Ectodermal cell (in vitro differentiated cells): Measurements from ENCODE around the gene MBTD1.
"Not testable (repeated sequence)": the region's sequence is repeated elsewhere in the genome, so short reads cannot be mapped to it uniquely, and the experiment has no call there.

ENCODE experiments used
- H3K27ac ChIP-seq: 2 replicates; pipeline ENCODE4 v1.7.0; 2013; ENCODE audit warnings: mild to moderate bottlenecking, low read depth, low read length; ENCODE audit not compliant: insufficient read depth, poor library complexity, severe bottlenecking
- H3K27me3 ChIP-seq: 2 replicates; pipeline ENCODE4 v1.7.0; 2013; ENCODE audit warnings: mild to moderate bottlenecking, low read length; ENCODE audit not compliant: insufficient read depth, control insufficient read depth, poor library complexity, severe bottlenecking
- H3K36me3 ChIP-seq: one replicate; pipeline ENCODE4 v1.7.0; 2013; ENCODE audit warnings: low read length; ENCODE audit not compliant: control insufficient read depth, insufficient read depth
- H3K4me1 ChIP-seq: one replicate; pipeline ENCODE4 v1.7.0; 2013; ENCODE audit warnings: low read length; ENCODE audit not compliant: control insufficient read depth, insufficient read depth
- H3K4me3 ChIP-seq: 2 replicates; pipeline ENCODE4 v1.7.0; 2013; ENCODE audit warnings: low read depth, low read length, control low read depth; ENCODE audit not compliant: insufficient read depth
- H3K9me3 ChIP-seq: 2 replicates; pipeline ENCODE4 v1.7.0; 2013; ENCODE audit warnings: mild to moderate bottlenecking, low read length, moderate library complexity; ENCODE audit not compliant: control insufficient read depth
- WGBS, 2 experiments: methylation state at CpG; one replicate each; pipeline ENCODE4 v1.1.7; 2013; ENCODE audit warnings: missing lambda C conversion rate in 2 of 2; 5-methylcytosine and 5-hydroxymethylcytosine counted together

The MBTD1 gene

DNA sequence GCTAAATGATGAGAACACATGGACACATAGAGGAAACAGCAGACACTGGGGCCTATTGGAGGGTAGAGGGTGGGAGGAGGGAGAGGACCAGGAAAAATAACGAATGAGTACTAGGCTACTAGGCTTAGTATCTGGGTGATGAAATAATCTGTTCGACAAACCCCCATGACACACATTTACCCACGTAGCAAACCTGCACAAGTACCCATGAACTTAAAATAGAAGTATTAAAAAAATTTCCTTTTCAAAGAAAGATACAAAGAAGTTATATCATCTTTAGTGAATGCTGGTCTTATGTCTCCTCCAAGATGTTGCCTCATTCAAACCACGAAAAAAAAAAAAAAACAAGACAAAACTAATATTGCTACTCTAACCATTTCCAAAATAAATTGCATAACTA lies 31.7 kb downstream of the MBTD1 start:
- H3K27me3 ChIP-seq: no peaks in the 10 kb centered on the region
- 88% methylated on average over 2 of the region's 4 CpGs; no CpG with 5 or more reads in 1 of the 2 experiments for WGBS, 2 experiments
- H3K36me3 ChIP-seq: no peaks in the 10 kb centered on the region
- no peak overlapping the region for H3K4me3 ChIP-seq
- no peak overlapping the region for H3K27ac ChIP-seq
- H3K4me1 ChIP-seq: no peaks in the 10 kb centered on the region
- no peaks in the 10 kb centered on the region for H3K9me3 ChIP-seq

GRCh38 chr17:51225523-51225922 lies 34.3 kb downstream of the MBTD1 start:
- H3K9me3 ChIP-seq, H3K27ac ChIP-seq, H3K27me3 ChIP-seq, H3K36me3 ChIP-seq, H3K4me3 ChIP-seq, H3K4me1 ChIP-seq: not testable (repeated sequence)
- 94 to 96% methylated on average over 7 of the region's 7 CpGs for WGBS, 2 experiments

DNA sequence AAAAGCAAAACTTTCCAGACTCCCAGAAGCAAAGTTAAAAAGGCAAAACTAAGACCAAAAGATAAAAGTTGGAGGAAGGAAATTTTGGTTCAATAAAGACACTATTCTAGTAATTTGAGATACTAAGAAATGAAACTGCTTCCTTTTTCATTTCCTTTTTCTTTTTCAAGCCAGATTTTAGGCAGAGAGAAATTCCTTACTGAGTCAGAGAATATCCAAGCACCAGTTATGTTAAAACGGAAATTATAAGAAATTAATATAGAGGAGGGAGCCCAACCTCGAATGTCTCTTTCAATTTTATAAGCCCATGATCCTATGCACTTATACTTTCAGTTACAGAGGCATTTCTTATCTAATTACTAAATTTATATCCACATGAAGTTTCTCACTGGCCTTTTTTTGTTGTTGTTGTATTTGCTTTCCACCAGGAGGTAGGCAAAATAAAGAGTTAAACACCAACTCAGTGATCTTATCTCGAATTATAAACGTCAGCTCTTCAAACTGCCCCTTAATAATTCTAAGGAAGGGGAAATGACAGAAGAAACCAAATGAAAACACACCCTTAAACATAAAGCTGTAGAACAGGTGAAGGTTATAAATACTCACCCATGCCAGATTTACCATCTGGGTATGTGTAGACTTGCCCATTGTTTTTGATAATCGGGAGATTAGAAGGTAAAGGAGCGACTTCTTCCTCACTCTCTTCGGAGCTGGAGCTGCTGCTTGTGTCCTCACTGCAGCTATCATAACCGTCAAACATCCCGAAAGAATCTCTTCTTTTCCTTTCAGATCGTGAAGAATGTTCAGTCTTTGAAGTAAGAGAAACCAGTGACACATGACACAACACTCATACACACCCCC lies 35.2 kb downstream of the MBTD1 start:
- Histone ChIP-seq H3K4me1 (no peaks in the 10 kb centered on the region), H3K27me3 (no peaks in the 10 kb centered on the region), H3K36me3 (peaks cover 13% of the 10 kb centered on the region), H3K4me3 (no peak overlapping the region), H3K27ac (no peak overlapping the region), H3K9me3 (no peaks in the 10 kb centered on the region)
- 88 to 96% methylated on average over 8 to 9 of the region's 10 CpGs for WGBS, 2 experiments

GRCh38 chr17:51221322-51221721 lies 38.5 kb downstream of the MBTD1 start:
- H3K36me3 ChIP-seq: peaks cover 28% of the 10 kb centered on the region
- 94 to 100% methylated on average over 1 to 3 of the region's 4 CpGs for WGBS, 2 experiments
- no peak overlapping the region for H3K4me3 ChIP-seq
- no peaks in the 10 kb centered on the region for H3K27me3 ChIP-seq
- H3K9me3 ChIP-seq: no peaks in the 10 kb centered on the region
- H3K27ac ChIP-seq: no peak overlapping the region
- H3K4me1 ChIP-seq: no peaks in the 10 kb centered on the region

GRCh38 chr17:51217946-51218345 lies 41.9 kb downstream of the MBTD1 start:
- Histone ChIP-seq H3K36me3 (peaks cover 28% of the 10 kb centered on the region), H3K27me3 (no peaks in the 10 kb centered on the region), H3K27ac (no peak overlapping the region), H3K4me1 (no peaks in the 10 kb centered on the region), H3K9me3 (no peaks in the 10 kb centered on the region), H3K4me3 (no peak overlapping the region)
- 71 to 94% methylated on average over 1 of the region's 1 CpG for WGBS, 2 experiments

GRCh38 chr17:51214920-51215319 lies 44.9 kb downstream of the MBTD1 start:
- H3K27me3 ChIP-seq: no peaks in the 10 kb centered on the region
- no peaks in the 10 kb centered on the region for H3K4me1 ChIP-seq
- no peaks in the 10 kb centered on the region for H3K9me3 ChIP-seq
- H3K4me3 ChIP-seq: no peak overlapping the region
- H3K27ac ChIP-seq: no peak overlapping the region
- peaks cover 18% of the 10 kb centered on the region for H3K36me3 ChIP-seq
- WGBS, 2 experiments: 94% methylated on average over 1 of the region's 1 CpG

DNA sequence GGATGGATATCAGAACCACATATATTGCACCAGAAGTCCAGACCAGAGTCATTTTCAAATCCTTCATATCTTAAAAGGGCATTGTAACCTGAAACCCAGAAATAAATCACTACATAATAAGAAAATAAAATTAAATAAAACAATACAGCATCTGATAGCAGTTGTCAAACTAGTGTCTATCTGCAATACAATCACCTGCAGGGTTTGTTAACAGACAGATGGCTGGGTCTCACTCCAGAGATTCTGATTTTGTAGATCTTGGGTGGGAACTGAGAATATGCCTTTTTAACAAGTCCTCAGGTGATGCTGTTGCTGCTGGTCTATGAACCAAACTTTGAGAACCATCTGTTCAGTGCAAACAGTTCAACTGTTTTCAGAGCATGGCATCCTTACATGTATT lies 56.0 kb downstream of the MBTD1 start:
- Histone ChIP-seq H3K27me3 (no peaks in the 10 kb centered on the region), H3K4me3 (no peak overlapping the region), H3K9me3 (no peaks in the 10 kb centered on the region), H3K27ac (no peak overlapping the region), H3K36me3 (peaks cover 42% of the 10 kb centered on the region), H3K4me1 (no peaks in the 10 kb centered on the region)

GRCh38 chr17:51200846-51201245 lies 59.0 kb downstream of the MBTD1 start:
- no peaks in the 10 kb centered on the region for H3K27me3 ChIP-seq
- no peak overlapping the region for H3K27ac ChIP-seq
- H3K4me3 ChIP-seq: no peak overlapping the region
- peaks cover 25% of the 10 kb centered on the region for H3K36me3 ChIP-seq
- WGBS, 2 experiments: 86 to 94% methylated on average over 1 to 2 of the region's 2 CpGs
- H3K4me1 ChIP-seq: no peaks in the 10 kb centered on the region
- H3K9me3 ChIP-seq: no peaks in the 10 kb centered on the region

DNA sequence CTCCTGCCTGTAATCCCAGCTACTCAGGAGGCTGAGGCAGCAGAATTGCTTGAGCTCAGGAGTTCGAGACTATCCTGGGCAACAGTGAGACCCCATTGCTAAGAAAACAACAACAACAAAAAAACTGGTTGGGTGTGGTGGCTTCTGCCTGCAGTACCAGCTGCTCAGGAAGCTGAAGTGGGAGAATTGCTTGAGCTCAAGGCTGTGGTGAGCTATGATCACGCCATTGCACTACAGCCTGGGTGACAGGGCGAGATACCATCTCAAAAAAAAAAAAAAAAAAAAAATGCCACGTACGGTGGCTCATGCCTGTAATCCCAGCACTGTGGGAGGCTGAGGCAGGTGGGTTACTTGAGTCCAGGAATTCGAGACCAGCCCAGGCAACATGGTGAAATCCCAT lies 59.6 kb downstream of the MBTD1 start:
- Histone ChIP-seq H3K9me3 (no peaks in the 10 kb centered on the region), H3K4me1 (no peaks in the 10 kb centered on the region), H3K27ac (no peak overlapping the region), H3K27me3 (no peaks in the 10 kb centered on the region), H3K36me3 (peaks cover 23% of the 10 kb centered on the region), H3K4me3 (no peak overlapping the region)
- 91% methylated on average over 6 of the region's 6 CpGs for WGBS, 2 experiments

DNA sequence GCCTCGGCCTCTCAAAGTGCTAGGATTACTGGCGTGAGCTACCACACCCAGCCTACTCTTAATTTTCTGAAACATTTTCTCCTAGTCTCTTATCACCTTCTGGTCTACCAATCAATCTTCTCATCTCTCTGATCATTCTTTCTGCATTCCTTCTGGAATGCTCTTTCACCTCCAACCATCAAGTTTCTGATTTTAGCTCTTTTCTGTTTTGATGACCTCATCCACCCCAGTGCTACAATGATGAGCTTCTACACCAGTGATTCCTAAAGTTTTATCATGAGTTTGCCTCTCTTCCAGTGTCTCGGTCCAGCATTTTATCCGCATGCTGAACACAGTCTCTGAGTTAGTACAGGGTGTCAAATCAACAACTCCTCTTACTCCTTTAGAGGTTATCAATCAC lies 62.1 kb downstream of the MBTD1 start:
- 94 to 96% methylated on average over 4 of the region's 4 CpGs for WGBS, 2 experiments
- Histone ChIP-seq H3K4me3 (no peak overlapping the region), H3K36me3 (peaks cover 25% of the 10 kb centered on the region)

More for the DNA sequence above, 62.1 kb downstream of the MBTD1 start:
- Histone ChIP-seq H3K4me1 (no peaks in the 10 kb centered on the region), H3K27ac (no peak overlapping the region), H3K9me3 (no peaks in the 10 kb centered on the region), H3K27me3 (no peaks in the 10 kb centered on the region)
